ENCODE data around the gene CA10.

GRCh38 chr17:52207796-52208195, 49.3 kb upstream of the CA10 start:
- TF ChIP-seq CEBPB (IDR thresholded peaks at IDR 0.05; ENCODE audit: low read depth, low read length): no peak
- TF ChIP-seq BHLHE40 (IDR thresholded peaks at IDR 0.05; ENCODE audit: low read depth, low read length): no peak
- TF ChIP-seq CTCF (conservative IDR thresholded peaks at IDR 0.05; ENCODE audit: low read depth, low read length): no peak
- no peak for TF ChIP-seq POLR2A (IDR thresholded peaks at IDR 0.05; ENCODE audit: low read depth, low read length)
- TF ChIP-seq MAZ (IDR thresholded peaks at IDR 0.05; ENCODE audit: borderline replicate concordance, low read depth, low read length): no peak
- TF ChIP-seq RFX5 (IDR thresholded peaks at IDR 0.05; ENCODE audit: low read depth, low read length): no peak
- no peak for TF ChIP-seq MAFK (IDR thresholded peaks at IDR 0.05; ENCODE audit: low read depth, low read length)
- no peak for TF ChIP-seq USF2 (IDR thresholded peaks at IDR 0.05; ENCODE audit: low read depth, low read length)
- no peak for TF ChIP-seq RCOR1 (IDR thresholded peaks at IDR 0.05; ENCODE audit: insufficient replicate concordance, low read length)
- no peak for TF ChIP-seq FOS (IDR thresholded peaks at IDR 0.05; ENCODE audit: low read depth, low read length)
- no peak for TF ChIP-seq CHD1 (IDR thresholded peaks at IDR 0.05; ENCODE audit: low read depth, low read length)
- no peak for TF ChIP-seq SMC3 (IDR thresholded peaks at IDR 0.05; ENCODE audit: low read depth, low read length)
- no peak for TF ChIP-seq RAD21 (IDR thresholded peaks at IDR 0.05; ENCODE audit: low read length)
- TF ChIP-seq ELK1 (IDR thresholded peaks at IDR 0.05; ENCODE audit: borderline replicate concordance, low read depth, low read length): no peak
